Measurements from ENCODE around the gene EEA1. TPM values are rescaled to one million over a fixed set of nuclear protein-coding genes. Genes with fewer than 3 reads are reported as not detected.

Gene EEA1
- polyA plus RNA-seq, 2 of the 4 experiments (the other 2 are of a cell fraction), result 6.6 to 8.1 TPM

- TF ChIP-seq FOSL2 (IDR thresholded peaks at IDR 0.05) (no peak), FOSL2 (CRISPR knock-in tag; IDR thresholded peaks at IDR 0.05) (no peak), SREBF2 (IDR thresholded peaks at IDR 0.05) (no peak), RAD21 (conservative IDR thresholded peaks at IDR 0.05 in 1 of 2, IDR thresholded peaks at IDR 0.05 in 1 of 2) (peak; percentile 27 to 59; a peak in 4 of 5 replicates), MAFK (IDR thresholded peaks at IDR 0.05; ENCODE audit: partially characterized antibody) (peak; percentile 91), PHF8 (IDR thresholded peaks at IDR 0.05; ENCODE audit: borderline replicate concordance, low read depth) (peak; percentile 88), GATA3 (IDR thresholded peaks at IDR 0.05; ENCODE audit: borderline replicate concordance) (no peak), ESRRA (IDR thresholded peaks at IDR 0.05; ENCODE audit: borderline replicate concordance, low read length) (no peak), CTCF (IDR thresholded peaks at IDR 0.05) (peak; percentile 25; the same call in 2 of the 3 replicates), FOXS1 (CRISPR knock-in tag; IDR thresholded peaks at IDR 0.05) (no peak), REST (IDR thresholded peaks at IDR 0.05) (no peak), NR3C1 (IDR thresholded peaks at IDR 0.05) (no peak), HOXB5 (CRISPR knock-in tag; IDR thresholded peaks at IDR 0.05) (peak; percentile 85), SMC3 (IDR thresholded peaks at IDR 0.05) (no peak; the same call in 1 of the 3 replicates), BCL3 (IDR thresholded peaks at IDR 0.05) (peak; percentile 76; the same call in 1 of the 3 replicates), TP53 (CRISPR knock-in tag; IDR thresholded peaks at IDR 0.05) (no peak), EHMT2 (IDR thresholded peaks at IDR 0.05; ENCODE audit: low read depth) (no peak), POLR2A (IDR thresholded peaks at IDR 0.05; ENCODE audit: low read length) (peak; percentile 83), CBX8 (IDR thresholded peaks at IDR 0.05) (no peak), KDM1A (IDR thresholded peaks at IDR 0.05; ENCODE audit: low read depth) (no peak), ZNF302 (CRISPR knock-in tag; IDR thresholded peaks at IDR 0.05) (no peak), HOXA7 (CRISPR knock-in tag; IDR thresholded peaks at IDR 0.05) (no peak), CHD2 (IDR thresholded peaks at IDR 0.05; ENCODE audit: low read length, partially characterized antibody) (no peak), USF2 (IDR thresholded peaks at IDR 0.05) (peak; percentile 30; the same call in 1 of the 2 replicates)
Observed at GRCh38 chr12:92928962-92929915, at the start of gene EEA1 (continued).

Measured in A549 (cell line).